HepG2 (cell line): ENCODE data around the gene SLIT3. TPM values are rescaled to one million over a fixed set of nuclear protein-coding genes. Genes with fewer than 3 reads are reported as not detected.

Experiments used
- ATAC-seq: fragments of 200-7000 bp; cut with Tn5 transposase; 3 replicates; pipeline ENCODE4 v1.9.1; 2020; ENCODE audit warnings: mild to moderate bottlenecking, moderate library complexity
- BruUV-seq: library from RNA; stranded (reverse); fragments of 400-500 nt; replicated peaks from 2 replicates; lab custom pipeline; 2021; lab: Mats Ljungman, UMichigan
- CTCF ChIA-PET: fragments of 300-600 bp; formaldehyde crosslinking; extraction: SDS; loops from one replicate; lab custom pipeline; 2021; ENCODE audit warnings: low total read pairs, inconsistent platforms, low intra/inter-chr PET ratio; lab: Yijun Ruan, JAX
- POLR2A ChIA-PET: fragments of 350-600 bp; sonication (Branson Sonifier 250); formaldehyde crosslinking; loops from one replicate; lab custom pipeline; 2020; ENCODE audit warnings: antibody characterized with exemption, inconsistent platforms; lab: Yijun Ruan, JAX
- DNase-seq: peaks from one replicate; pipeline ENCODE4 v3.0.0-alpha.2; 2015; ENCODE audit warnings: low spot score
- FAIRE-seq: peaks from 3 replicates; lab custom pipeline; 2011; peaks lifted over from hg19 to GRCh38; lab: Jason Lieb, UNC
- H2AFZ ChIP-seq: one replicate; pipeline ENCODE4 v1.6.1; 2011; ENCODE audit warnings: low read length, inconsistent platforms
- H3K27ac ChIP-seq: fragments of 300-600 bp; 3 replicates; pipeline ENCODE4 v1.8.0; 2011; ENCODE audit warnings: mixed run types, mild to moderate bottlenecking, mixed read lengths, low read length, inconsistent platforms; ENCODE audit not compliant: insufficient read depth; ENCODE audit errors: extremely low read length
- H3K27me3 ChIP-seq, 2 experiments: fragments of 200-600 bp in 1 of 2; 2 replicates in 1 of 2; 3 replicates in 1 of 2; pipeline versions ENCODE4 v1.6.0 to v1.8.0; 2011; ENCODE audit warnings: low read length in 2 of 2, mild to moderate bottlenecking in 2 of 2, moderate library complexity in 2 of 2, inconsistent platforms in 1 of 2; ENCODE audit not compliant: insufficient read depth in 2 of 2, control insufficient read depth in 1 of 2
- H3K36me3 ChIP-seq, 2 experiments: fragments of 200-600 bp in 1 of 2; replicated peaks in 1 of 2; 2 replicates in 1 of 2; 3 replicates in 1 of 2; pipeline versions ENCODE4 v1.5.1 to v1.8.0; 2011; ENCODE audit warnings: low read length in 2 of 2, inconsistent platforms in 1 of 2; ENCODE audit not compliant: insufficient read depth in 2 of 2, control insufficient read depth in 1 of 2
- H3K4me1 ChIP-seq: 2 replicates; pipeline ENCODE4 v1.5.1; 2012; ENCODE audit warnings: low read length, inconsistent platforms; ENCODE audit not compliant: insufficient read depth
- H3K4me2 ChIP-seq: 2 replicates; pipeline ENCODE4 v1.6.0; 2011; ENCODE audit warnings: low read depth, low read length, inconsistent platforms
- H3K4me3 ChIP-seq, 3 experiments: fragments of 200-600 bp in 1 of 3; sonication (generic), shearing (Covaris generic) in 1 of 3; replicated peaks in 1 of 3; 2 replicates each; pipeline ENCODE4 v1.5.1; 2011 to 2016; ENCODE audit warnings: low read length in 3 of 3, inconsistent platforms in 2 of 3, low read depth in 2 of 3, mild to moderate bottlenecking in 2 of 3, control low read depth in 1 of 3, mixed read lengths in 1 of 3; ENCODE audit not compliant: insufficient read depth in 1 of 3
- H3K79me2 ChIP-seq: one replicate; pipeline ENCODE4 v1.6.1; 2011; ENCODE audit warnings: low read length, inconsistent platforms; ENCODE audit not compliant: insufficient read depth
- H3K9ac ChIP-seq: 2 replicates; pipeline ENCODE4 v1.6.0; 2011; ENCODE audit warnings: mild to moderate bottlenecking, low read depth, low read length, inconsistent platforms; ENCODE audit not compliant: insufficient read depth
- H3K9me3 ChIP-seq: 2 replicates; pipeline ENCODE4 v1.5.1; 2012; ENCODE audit warnings: mild to moderate bottlenecking, low read length
- H4K20me1 ChIP-seq: 2 replicates; pipeline ENCODE4 v1.6.0; 2011; ENCODE audit warnings: inconsistent platforms, mild to moderate bottlenecking, low read length, moderate library complexity; ENCODE audit not compliant: insufficient read depth
- ATF7 ChIP-seq, 2 experiments: fragments of 450-650 bp in 1 of 2; sonication (generic) in 1 of 2; formaldehyde crosslinking in 1 of 2; IDR thresholded peaks; 2 replicates each; pipeline versions ENCODE4 v1.4.0 to v1.6.1; 2016 to 2020; ENCODE audit warnings: antibody characterized with exemption in 1 of 2, mild to moderate bottlenecking in 1 of 2, missing genetic modification reagents in 1 of 2
- PHF21A ChIP-seq: sonication (generic); formaldehyde crosslinking; IDR thresholded peaks from 2 replicates; pipeline ENCODE4 v1.5.0; 2020; ENCODE audit warnings: mild to moderate bottlenecking, missing genetic modification reagents
- RERE ChIP-seq: IDR thresholded peaks from 2 replicates; pipeline ENCODE4 v1.6.1; 2016; ENCODE audit warnings: low read depth, missing genetic modification reagents, missing compliant biosample characterization
- RFXAP ChIP-seq: sonication (generic); formaldehyde crosslinking; IDR thresholded peaks from 2 replicates; pipeline ENCODE4 v1.4.0; 2020; ENCODE audit warnings: missing genetic modification reagents, borderline replicate concordance
- TAF15 ChIP-seq: fragments of 200-400 bp; formaldehyde crosslinking; IDR thresholded peaks from one replicate; pipeline ENCODE4 v1.6.1; 2018; ENCODE audit warnings: mild to moderate bottlenecking, low read depth, low read length; ENCODE audit not compliant: poor library complexity, severe bottlenecking
- ZNF7 ChIP-seq: IDR thresholded peaks from 2 replicates; pipeline ENCODE4 v1.6.1; 2016; ENCODE audit warnings: missing biosample characterization, missing genetic modification reagents
- ZNF773 ChIP-seq: sonication (generic); formaldehyde crosslinking; IDR thresholded peaks from 2 replicates; pipeline ENCODE4 v1.4.0; 2020; ENCODE audit warnings: missing genetic modification reagents, borderline replicate concordance
- ZNF792 ChIP-seq: IDR thresholded peaks from 2 replicates; pipeline ENCODE4 v1.6.1; 2016
- WGBS: methylation state at CpG from one replicate; pipeline ENCODE4 v1.1.6; 2017; ENCODE audit warnings: low lambda C conversion rate; 5-methylcytosine and 5-hydroxymethylcytosine counted together
- in situ Hi-C: cut with HindIII; loops from 2 replicates; pipeline ENCODE4 v1.10.0; 2017; ENCODE audit warnings: low pct_unique_long_range_greater_than_20kb; ENCODE audit not compliant: extremely low pct_ligation_motif_present
- intact Hi-C: fragments of 100-400 bp; cut with micrococcal nuclease; formaldehyde crosslinking; loops from one replicate; pipeline ENCODE4 v1.10.0; 2022; ENCODE audit not compliant: unreplicated experiment
- polyA plus RNA-seq, 8 experiments: library from polyadenylated mRNA; depleted of rRNA in 3 of 8; stranded (reverse) in 7 of 8; unstranded in 1 of 8; fragments of >200 nt; fragmentation: Illumina TruSeq in 4 of 8; extraction: Trizol in 4 of 8; gene quantifications; 2 replicates each; pipeline versions ENCODE4 v1.2.1 to v1.2.3, GENCODE V29; 2011 to 2016; ENCODE audit warnings: low read depth in 4 of 8, missing spikeins in 1 of 8, mixed read lengths in 1 of 8; ENCODE audit not compliant: insufficient read depth in 1 of 8
- total RNA-seq, 5 experiments: library from RNA; depleted of rRNA; stranded (reverse); fragments of >200 nt; fragmentation: Illumina TruSeq; extraction: Trizol; gene quantifications; 2 replicates each; pipeline ENCODE4 v1.2.3, GENCODE V29; 2016; ENCODE audit warnings: low read depth in 1 of 5
- TF ChIP-seq, protein P1 (sequence below): sonication (generic); formaldehyde crosslinking; IDR thresholded peaks from 2 replicates; pipeline ENCODE4 v1.5.1; 2020; ENCODE audit warnings: mild to moderate bottlenecking, missing genetic modification reagents, moderate library complexity

Gene SLIT3
- total and polyA plus RNA-seq, 2 of the 13 experiments (the other 11 are each of a cell fraction or from before 2014, with no cell fraction given): not detected

DNA sequence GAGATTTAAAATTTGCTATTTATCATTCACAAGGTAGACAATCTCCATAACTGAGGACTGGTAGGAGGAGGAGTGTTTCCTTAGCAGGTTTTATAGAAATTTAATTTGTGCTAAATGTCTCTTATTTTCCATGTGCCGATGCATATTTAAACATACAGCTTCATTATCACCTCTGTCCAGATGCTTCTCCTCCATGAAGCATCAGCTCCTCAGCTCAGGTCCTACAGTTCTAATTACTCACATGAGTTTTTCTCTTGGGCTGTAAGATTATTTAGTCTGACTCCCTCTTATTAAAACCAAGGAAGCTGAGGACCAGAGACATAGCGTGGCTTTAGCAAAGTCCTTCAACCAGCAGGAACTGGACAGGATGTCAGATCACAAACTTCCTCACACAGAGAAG lies 421.6 kb downstream of the SLIT3 start:
- no peak for TF ChIP-seq RERE (CRISPR knock-in tag)
- no peak for TF ChIP-seq TAF15
- TF ChIP-seq ATF7 (IDR thresholded peaks at IDR 0.05): no peak
- no peak for TF ChIP-seq ATF7 (CRISPR knock-in tag; IDR thresholded peaks at IDR 0.05)
- TF ChIP-seq PHF21A (CRISPR knock-in tag): no peak
- no peak for TF ChIP-seq ZNF773 (CRISPR knock-in tag)
- TF ChIP-seq RFXAP (CRISPR knock-in tag): no peak
- no peak for TF ChIP-seq ZNF792 (CRISPR knock-in tag)
- TF ChIP-seq, protein P1, sequence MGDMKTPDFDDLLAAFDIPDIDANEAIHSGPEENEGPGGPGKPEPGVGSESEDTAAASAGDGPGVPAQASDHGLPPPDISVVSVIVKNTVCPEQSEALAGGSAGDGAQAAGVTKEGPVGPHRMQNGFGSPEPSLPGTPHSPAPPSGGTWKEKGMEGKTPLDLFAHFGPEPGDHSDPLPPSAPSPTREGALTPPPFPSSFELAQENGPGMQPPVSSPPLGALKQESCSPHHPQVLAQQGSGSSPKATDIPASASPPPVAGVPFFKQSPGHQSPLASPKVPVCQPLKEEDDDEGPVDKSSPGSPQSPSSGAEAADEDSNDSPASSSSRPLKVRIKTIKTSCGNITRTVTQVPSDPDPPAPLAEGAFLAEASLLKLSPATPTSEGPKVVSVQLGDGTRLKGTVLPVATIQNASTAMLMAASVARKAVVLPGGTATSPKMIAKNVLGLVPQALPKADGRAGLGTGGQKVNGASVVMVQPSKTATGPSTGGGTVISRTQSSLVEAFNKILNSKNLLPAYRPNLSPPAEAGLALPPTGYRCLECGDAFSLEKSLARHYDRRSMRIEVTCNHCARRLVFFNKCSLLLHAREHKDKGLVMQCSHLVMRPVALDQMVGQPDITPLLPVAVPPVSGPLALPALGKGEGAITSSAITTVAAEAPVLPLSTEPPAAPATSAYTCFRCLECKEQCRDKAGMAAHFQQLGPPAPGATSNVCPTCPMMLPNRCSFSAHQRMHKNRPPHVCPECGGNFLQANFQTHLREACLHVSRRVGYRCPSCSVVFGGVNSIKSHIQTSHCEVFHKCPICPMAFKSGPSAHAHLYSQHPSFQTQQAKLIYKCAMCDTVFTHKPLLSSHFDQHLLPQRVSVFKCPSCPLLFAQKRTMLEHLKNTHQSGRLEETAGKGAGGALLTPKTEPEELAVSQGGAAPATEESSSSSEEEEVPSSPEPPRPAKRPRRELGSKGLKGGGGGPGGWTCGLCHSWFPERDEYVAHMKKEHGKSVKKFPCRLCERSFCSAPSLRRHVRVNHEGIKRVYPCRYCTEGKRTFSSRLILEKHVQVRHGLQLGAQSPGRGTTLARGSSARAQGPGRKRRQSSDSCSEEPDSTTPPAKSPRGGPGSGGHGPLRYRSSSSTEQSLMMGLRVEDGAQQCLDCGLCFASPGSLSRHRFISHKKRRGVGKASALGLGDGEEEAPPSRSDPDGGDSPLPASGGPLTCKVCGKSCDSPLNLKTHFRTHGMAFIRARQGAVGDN: no peak
- TF ChIP-seq ZNF7 (CRISPR knock-in tag): no peak
- FAIRE-seq (no peak), ATAC-seq (no peak), DNase-seq (no peak)
- Histone ChIP-seq H4K20me1 (no peaks in the 10 kb centered on the region), H3K79me2 (no peaks in the 10 kb centered on the region), H2AFZ (no peak overlapping the region), H3K27ac (no peak overlapping the region), H3K9me3 (no peaks in the 10 kb centered on the region), H3K4me1 (peaks cover 18% of the 10 kb centered on the region; the same call in 1 of the 2 replicates), H3K4me2 (no peak overlapping the region), H3K9ac (no peak overlapping the region), H3K4me3 (no peak overlapping the region), H3K27me3 (peaks cover 3 to 23% of the 10 kb centered on the region in 2 experiments; a peak in 4 of 5 replicates), H3K36me3 (no peaks in the 10 kb centered on the region)
- intact Hi-C loops (no loop called here), in situ Hi-C loops (no loop called here)
- ChIA-PET CTCF (no interaction called here), POLR2A (no interaction called here)
- BruUV-seq: no TSS peak
- WGBS: 73% methylated on average over 2 of the region's 2 CpGs
